ENCODE data around the gene CROCC. TPM values are rescaled to one million over a fixed set of nuclear protein-coding genes. Genes with fewer than 3 reads are reported as not detected.
A peak's percentile ranks its signal among the peaks of the same experiment; 100 is the strongest.

The CROCC gene
- total and polyA plus RNA-seq, 2 experiments from 2014 or later: 15.1 to 106 TPM

DNA sequence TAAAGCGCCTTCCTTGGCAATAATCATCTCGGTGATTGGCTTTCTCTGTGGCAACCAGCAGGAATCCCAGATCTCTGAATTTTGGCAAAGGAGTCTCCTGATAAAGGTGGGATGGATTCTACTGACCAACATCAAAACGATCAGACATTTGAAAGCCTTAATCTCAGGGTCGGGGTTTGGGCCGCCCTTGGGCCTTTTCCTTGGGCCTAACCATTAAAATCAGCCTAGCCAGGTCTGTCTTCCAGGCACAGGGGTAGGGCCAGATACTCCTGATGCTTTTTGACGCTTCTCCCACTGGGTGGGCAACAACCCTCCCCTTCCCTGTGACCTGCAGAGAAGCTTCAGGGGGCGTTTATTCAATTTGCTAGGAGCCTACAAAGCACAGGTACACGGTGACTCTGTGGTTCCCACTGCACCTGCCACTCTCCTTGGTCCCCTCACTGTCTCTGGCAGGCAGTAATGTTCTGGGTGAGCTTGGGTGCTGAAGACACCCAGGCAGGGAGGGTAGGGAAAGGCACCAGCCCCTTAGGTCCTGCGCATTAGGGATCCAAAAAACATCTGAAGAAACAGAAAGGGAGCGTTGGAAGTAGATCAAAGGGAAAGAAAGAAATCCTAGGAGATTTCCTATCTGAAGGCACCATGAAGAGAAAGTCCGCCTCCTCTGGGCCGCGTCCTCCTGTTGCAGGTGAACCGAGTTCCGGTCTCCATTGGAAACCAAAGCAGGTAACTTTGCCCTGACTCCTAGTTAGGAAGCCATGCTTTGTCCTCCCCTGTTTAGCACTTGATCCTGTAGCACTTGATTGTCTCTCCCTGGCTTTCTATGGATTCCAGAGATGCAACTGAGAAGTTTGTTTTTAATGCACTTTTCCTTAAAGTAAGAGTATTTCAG is 13.6 kb upstream of the CROCC start:
- no peak overlapping the region for H3K4me3 ChIP-seq
- H3K79me2 ChIP-seq (replicated peaks; ENCODE audit: insufficient read depth): no peaks in the 10 kb centered on the region
- peaks cover 6% of the 10 kb centered on the region for H3K4me1 ChIP-seq (ENCODE audit: insufficient read depth)
- no peaks in the 10 kb centered on the region for H4K20me1 ChIP-seq (replicated peaks; ENCODE audit: insufficient read depth)
- peaks cover 26% of the 10 kb centered on the region for H3K27me3 Mint-ChIP-seq (ENCODE audit: insufficient read depth, low read depth, poor library complexity)
- no peak overlapping the region for H3K27ac ChIP-seq (ENCODE audit: low read depth)
- no peak overlapping the region for H3K27ac Mint-ChIP-seq
- H3K4me1 Mint-ChIP-seq: peaks cover 13% of the 10 kb centered on the region
- H3K4me3 Mint-ChIP-seq: no peak overlapping the region; the same call in 2 of the 3 replicates
- H3K36me3 Mint-ChIP-seq (ENCODE audit: low read depth): no peaks in the 10 kb centered on the region; the same call in 1 of the 3 replicates
- TF ChIP-seq, protein P1, sequence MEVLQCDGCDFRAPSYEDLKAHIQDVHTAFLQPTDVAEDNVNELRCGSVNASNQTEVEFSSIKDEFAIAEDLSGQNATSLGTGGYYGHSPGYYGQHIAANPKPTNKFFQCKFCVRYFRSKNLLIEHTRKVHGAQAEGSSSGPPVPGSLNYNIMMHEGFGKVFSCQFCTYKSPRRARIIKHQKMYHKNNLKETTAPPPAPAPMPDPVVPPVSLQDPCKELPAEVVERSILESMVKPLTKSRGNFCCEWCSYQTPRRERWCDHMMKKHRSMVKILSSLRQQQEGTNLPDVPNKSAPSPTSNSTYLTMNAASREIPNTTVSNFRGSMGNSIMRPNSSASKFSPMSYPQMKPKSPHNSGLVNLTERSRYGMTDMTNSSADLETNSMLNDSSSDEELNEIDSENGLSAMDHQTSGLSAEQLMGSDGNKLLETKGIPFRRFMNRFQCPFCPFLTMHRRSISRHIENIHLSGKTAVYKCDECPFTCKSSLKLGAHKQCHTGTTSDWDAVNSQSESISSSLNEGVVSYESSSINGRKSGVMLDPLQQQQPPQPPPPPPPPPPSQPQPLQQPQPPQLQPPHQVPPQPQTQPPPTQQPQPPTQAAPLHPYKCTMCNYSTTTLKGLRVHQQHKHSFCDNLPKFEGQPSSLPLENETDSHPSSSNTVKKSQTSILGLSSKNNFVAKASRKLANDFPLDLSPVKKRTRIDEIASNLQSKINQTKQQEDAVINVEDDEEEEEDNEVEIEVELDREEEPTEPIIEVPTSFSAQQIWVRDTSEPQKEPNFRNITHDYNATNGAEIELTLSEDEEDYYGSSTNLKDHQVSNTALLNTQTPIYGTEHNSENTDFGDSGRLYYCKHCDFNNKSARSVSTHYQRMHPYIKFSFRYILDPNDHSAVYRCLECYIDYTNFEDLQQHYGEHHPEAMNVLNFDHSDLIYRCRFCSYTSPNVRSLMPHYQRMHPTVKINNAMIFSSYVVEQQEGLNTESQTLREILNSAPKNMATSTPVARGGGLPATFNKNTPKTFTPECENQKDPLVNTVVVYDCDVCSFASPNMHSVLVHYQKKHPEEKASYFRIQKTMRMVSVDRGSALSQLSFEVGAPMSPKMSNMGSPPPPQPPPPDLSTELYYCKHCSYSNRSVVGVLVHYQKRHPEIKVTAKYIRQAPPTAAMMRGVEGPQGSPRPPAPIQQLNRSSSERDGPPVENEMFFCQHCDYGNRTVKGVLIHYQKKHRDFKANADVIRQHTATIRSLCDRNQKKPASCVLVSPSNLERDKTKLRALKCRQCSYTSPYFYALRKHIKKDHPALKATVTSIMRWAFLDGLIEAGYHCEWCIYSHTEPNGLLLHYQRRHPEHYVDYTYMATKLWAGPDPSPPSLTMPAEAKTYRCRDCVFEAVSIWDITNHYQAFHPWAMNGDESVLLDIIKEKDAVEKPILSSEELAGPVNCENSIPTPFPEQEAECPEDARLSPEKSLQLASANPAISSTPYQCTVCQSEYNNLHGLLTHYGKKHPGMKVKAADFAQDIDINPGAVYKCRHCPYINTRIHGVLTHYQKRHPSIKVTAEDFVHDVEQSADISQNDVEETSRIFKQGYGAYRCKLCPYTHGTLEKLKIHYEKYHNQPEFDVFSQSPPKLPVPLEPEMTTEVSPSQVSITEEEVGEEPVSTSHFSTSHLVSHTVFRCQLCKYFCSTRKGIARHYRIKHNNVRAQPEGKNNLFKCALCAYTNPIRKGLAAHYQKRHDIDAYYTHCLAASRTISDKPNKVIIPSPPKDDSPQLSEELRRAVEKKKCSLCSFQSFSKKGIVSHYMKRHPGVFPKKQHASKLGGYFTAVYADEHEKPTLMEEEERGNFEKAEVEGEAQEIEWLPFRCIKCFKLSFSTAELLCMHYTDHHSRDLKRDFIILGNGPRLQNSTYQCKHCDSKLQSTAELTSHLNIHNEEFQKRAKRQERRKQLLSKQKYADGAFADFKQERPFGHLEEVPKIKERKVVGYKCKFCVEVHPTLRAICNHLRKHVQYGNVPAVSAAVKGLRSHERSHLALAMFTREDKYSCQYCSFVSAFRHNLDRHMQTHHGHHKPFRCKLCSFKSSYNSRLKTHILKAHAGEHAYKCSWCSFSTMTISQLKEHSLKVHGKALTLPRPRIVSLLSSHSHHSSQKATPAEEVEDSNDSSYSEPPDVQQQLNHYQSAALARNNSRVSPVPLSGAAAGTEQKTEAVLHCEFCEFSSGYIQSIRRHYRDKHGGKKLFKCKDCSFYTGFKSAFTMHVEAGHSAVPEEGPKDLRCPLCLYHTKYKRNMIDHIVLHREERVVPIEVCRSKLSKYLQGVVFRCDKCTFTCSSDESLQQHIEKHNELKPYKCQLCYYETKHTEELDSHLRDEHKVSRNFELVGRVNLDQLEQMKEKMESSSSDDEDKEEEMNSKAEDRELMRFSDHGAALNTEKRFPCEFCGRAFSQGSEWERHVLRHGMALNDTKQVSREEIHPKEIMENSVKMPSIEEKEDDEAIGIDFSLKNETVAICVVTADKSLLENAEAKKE (CRISPR knock-in tag; IDR thresholded peaks at IDR 0.05): no peak
- TF ChIP-seq, protein P2, sequence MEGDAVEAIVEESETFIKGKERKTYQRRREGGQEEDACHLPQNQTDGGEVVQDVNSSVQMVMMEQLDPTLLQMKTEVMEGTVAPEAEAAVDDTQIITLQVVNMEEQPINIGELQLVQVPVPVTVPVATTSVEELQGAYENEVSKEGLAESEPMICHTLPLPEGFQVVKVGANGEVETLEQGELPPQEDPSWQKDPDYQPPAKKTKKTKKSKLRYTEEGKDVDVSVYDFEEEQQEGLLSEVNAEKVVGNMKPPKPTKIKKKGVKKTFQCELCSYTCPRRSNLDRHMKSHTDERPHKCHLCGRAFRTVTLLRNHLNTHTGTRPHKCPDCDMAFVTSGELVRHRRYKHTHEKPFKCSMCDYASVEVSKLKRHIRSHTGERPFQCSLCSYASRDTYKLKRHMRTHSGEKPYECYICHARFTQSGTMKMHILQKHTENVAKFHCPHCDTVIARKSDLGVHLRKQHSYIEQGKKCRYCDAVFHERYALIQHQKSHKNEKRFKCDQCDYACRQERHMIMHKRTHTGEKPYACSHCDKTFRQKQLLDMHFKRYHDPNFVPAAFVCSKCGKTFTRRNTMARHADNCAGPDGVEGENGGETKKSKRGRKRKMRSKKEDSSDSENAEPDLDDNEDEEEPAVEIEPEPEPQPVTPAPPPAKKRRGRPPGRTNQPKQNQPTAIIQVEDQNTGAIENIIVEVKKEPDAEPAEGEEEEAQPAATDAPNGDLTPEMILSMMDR (conservative IDR thresholded peaks at IDR 0.05; ENCODE audit: low read depth in 2 of 2): peak; percentile 18 to 47; a peak in 2 of 4 replicates
- no peaks in the 10 kb centered on the region for H3K9me2 ChIP-seq (ENCODE audit: insufficient read depth)
- no peak overlapping the region for H2AFZ ChIP-seq
- peaks cover 26% of the 10 kb centered on the region for H3F3A ChIP-seq (replicated peaks; ENCODE audit: low read depth)
- no peaks in the 10 kb centered on the region for H3K36me3 ChIP-seq (ENCODE audit: insufficient read depth)
- DNase-seq (ENCODE audit: low spot score) (peak; percentile 77), ATAC-seq (no peak)
- H3K9me3 Mint-ChIP-seq: peaks cover 8% of the 10 kb centered on the region; the same call in 2 of the 3 replicates
- no peak overlapping the region for H3K4me2 ChIP-seq
- H3K27me3 ChIP-seq (ENCODE audit: insufficient read depth): peaks cover 4% of the 10 kb centered on the region
